ENCODE data around the gene KIAA1191.

DNA sequence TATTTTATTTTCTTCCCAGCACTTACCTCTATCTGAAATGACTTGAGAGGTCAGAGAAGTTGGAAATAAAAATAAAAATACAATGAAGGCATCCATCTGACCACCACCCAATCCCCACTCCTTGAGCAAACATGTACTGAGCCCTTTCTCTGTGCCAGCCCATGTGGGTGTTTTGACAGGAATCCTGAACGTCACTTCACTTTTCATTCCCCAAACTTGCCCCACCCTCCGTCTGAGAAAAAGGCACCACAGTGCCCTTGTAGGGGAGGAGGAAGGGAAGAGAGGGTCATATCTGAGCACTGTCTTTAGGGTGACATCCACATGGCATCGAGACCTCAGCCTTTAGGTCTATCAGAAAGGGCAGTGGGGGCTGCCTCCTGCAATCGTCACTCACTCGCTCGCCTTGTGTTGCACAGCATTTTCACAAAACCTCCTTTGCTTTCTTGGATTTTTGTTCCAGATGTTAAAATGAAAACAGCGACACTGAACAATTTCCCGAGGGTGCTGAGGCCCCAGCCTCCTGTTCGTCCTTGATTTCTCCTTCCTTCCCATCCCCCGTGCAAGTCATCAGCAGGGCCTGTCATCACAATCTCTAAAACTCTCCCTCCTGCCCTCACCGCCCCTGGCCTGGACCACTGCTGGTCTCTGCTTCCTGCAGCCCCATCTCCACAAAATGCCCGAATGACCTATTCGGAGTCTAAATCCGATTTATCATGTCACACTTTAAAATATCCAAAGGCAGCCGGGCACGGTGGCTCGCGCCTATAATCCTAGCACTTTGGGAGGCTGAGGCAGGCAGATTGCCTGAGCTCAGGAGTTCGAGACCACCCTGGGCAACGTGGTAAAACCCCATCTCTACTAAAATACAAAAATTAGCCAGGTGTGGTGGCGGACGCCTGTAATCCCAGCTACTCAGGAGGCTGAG lies 40.0 kb upstream of the KIAA1191 start:
- TF ChIP-seq REST (IDR thresholded peaks at IDR 0.05; ENCODE audit: insufficient read depth in 1 of 2, low read depth in 2 of 2, low read length in 2 of 2) (no peak), TAF1 (IDR thresholded peaks at IDR 0.05; ENCODE audit: borderline replicate concordance, insufficient read depth, low read length) (no peak), POLR2AphosphoS5 (IDR thresholded peaks at IDR 0.05; ENCODE audit: low read depth, low read length) (no peak)

All from PFSK-1 (cell line).